GM18868 (cell line): ENCODE data around the gene MIEF1.
A peak's percentile ranks its signal among the peaks of the same experiment; 100 is the strongest.

Source experiments
- ATAC-seq: cut with Tn5 transposase; IDR thresholded peaks from one replicate; pipeline ENCODE4 v1.9.1; 2021; ENCODE audit warnings: mild to moderate bottlenecking, moderate library complexity; ENCODE audit not compliant: unreplicated experiment

MIEF1 gene

GRCh38 chr22:39502109-39502788, at the start of gene MIEF1:
MIEF1 (plus strand) TSS chr22:39502290; CDS start chr22:39511295, 9,005 bp downstream.
- ATAC-seq, result peak; percentile 91

- ATAC-seq, result no peak
Measured at GRCh38 chr22:39452740-39453040, 49.4 kb upstream of the MIEF1 start.

GRCh38 chr22:39453765-39454378, 48.2 kb upstream of the MIEF1 start:
- no peak for ATAC-seq

- no peak for ATAC-seq
Measured at GRCh38 chr22:39454385-39454871, 47.7 kb upstream of the MIEF1 start.

GRCh38 chr22:39456522-39457197, 45.4 kb upstream of the MIEF1 start, which contains the start of gene MGAT3:
MGAT3 (plus strand) TSS chr22:39457012; CDS start chr22:39487348, 30,336 bp downstream.
- no peak for ATAC-seq

- no peak for ATAC-seq
Measured at GRCh38 chr22:39457198-39457555, 44.9 kb upstream of the MIEF1 start.

GRCh38 chr22:39457556-39458443, 44.3 kb upstream of the MIEF1 start:
- ATAC-seq, result no peak

GRCh38 chr22:39458444-39459083, 43.5 kb upstream of the MIEF1 start:
- ATAC-seq, result no peak

- no peak for ATAC-seq
Measured at GRCh38 chr22:39459681-39460080, 42.4 kb upstream of the MIEF1 start.

GRCh38 chr22:39462443-39463221, 39.5 kb upstream of the MIEF1 start:
- no peak for ATAC-seq

GRCh38 chr22:39463277-39463676, 38.8 kb upstream of the MIEF1 start:
- ATAC-seq, result no peak

- no peak for ATAC-seq
Measured at GRCh38 chr22:39463931-39464390, 38.1 kb upstream of the MIEF1 start.

- ATAC-seq, result no peak
Measured at GRCh38 chr22:39466228-39467006, 35.7 kb upstream of the MIEF1 start.

- no peak for ATAC-seq
Measured at GRCh38 chr22:39467390-39467895, 34.6 kb upstream of the MIEF1 start.

GRCh38 chr22:39468487-39469325, 33.4 kb upstream of the MIEF1 start:
- ATAC-seq, result no peak

- ATAC-seq, result no peak
Measured at GRCh38 chr22:39469326-39469680, 32.8 kb upstream of the MIEF1 start.

GRCh38 chr22:39469681-39470450, 32.2 kb upstream of the MIEF1 start:
- ATAC-seq, result no peak
